Right lobe of liver (tissue), 4 donors: ENCODE measurements around the gene TGFB2.

Source experiments
- POLR2A ChIP-seq: fragments of 450-650 bp; IDR thresholded peaks from one replicate; pipeline ENCODE4 v1.6.1; 2017; ENCODE audit warnings: antibody characterized with exemption, mild to moderate bottlenecking
- TF ChIP-seq, protein P1 (sequence below), 4 donors: fragments of 200-600 bp in 3 of 4; fragments of 450-650 bp in 1 of 4; IDR thresholded peaks; one replicate each; pipeline versions ENCODE4 v1.5.1 to v1.8.0; 2016 to 2022; ENCODE audit warnings: antibody characterized with exemption in 4 of 4, mild to moderate bottlenecking in 2 of 4
- donor health status: DM: no; HTN: no; CAD: no.
- donor health status: DM: no; HTN: no; CAD: no.
- donor health status: DM: no; HTN: yes; CAD: no.

DNA sequence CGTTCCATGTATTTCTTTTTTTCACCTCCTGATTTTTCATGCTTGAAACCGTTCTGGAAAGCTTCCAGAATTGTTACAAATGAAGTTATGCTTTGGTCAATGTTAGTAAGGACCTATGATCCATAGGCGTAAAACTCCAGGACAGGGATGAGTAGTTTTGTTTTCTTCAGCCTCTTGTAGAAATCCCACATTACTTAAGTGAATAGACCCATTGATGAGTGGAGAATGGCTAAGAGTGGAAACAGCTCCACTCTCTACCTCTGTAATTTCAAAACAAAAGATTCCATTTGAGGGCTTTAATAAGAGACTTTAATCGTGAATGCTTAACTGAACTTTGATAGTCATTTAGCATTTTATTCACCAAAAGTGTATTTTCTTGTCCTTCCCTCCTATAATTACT is 3.0 kb upstream of the TGFB2 start:
- TF ChIP-seq POLR2A, result no peak
- TF ChIP-seq, protein P1, sequence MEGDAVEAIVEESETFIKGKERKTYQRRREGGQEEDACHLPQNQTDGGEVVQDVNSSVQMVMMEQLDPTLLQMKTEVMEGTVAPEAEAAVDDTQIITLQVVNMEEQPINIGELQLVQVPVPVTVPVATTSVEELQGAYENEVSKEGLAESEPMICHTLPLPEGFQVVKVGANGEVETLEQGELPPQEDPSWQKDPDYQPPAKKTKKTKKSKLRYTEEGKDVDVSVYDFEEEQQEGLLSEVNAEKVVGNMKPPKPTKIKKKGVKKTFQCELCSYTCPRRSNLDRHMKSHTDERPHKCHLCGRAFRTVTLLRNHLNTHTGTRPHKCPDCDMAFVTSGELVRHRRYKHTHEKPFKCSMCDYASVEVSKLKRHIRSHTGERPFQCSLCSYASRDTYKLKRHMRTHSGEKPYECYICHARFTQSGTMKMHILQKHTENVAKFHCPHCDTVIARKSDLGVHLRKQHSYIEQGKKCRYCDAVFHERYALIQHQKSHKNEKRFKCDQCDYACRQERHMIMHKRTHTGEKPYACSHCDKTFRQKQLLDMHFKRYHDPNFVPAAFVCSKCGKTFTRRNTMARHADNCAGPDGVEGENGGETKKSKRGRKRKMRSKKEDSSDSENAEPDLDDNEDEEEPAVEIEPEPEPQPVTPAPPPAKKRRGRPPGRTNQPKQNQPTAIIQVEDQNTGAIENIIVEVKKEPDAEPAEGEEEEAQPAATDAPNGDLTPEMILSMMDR (IDR thresholded peaks at IDR 0.05), result no peak
